Caco-2 (cell line): Measurements from ENCODE around the gene CACNA2D1. TPM values are rescaled to one million over a fixed set of nuclear protein-coding genes. Genes with fewer than 3 reads are reported as not detected.
A peak's percentile ranks its signal among the peaks of the same experiment; 100 is the strongest.

Experiments
- BruUV-seq: library from RNA; stranded (reverse); fragments of 400-500 nt; replicated peaks from 2 replicates; lab custom pipeline; 2021; lab: Mats Ljungman, UMichigan
- CTCF ChIA-PET: fragments of 300-600 bp; sonication (Branson Sonifier 250); formaldehyde crosslinking; loops from one replicate; lab custom pipeline; 2022; ENCODE audit warnings: antibody characterized with exemption; lab: Charles Lee
- POLR2A ChIA-PET: fragments of 300-600 bp; sonication (Branson Sonifier 250); formaldehyde crosslinking; loops from one replicate; lab custom pipeline; 2022; ENCODE audit warnings: antibody characterized with exemption; lab: Charles Lee
- DNase-seq, 2 experiments: peaks; one replicate each; pipeline versions ENCODE4 v3.0.0 to v3.0.0-alpha.2; 2020 to 2022
- H3K27me3 ChIP-seq: replicated peaks from 2 replicates; pipeline ENCODE4 v1.6.0; 2011; ENCODE audit warnings: low read length; ENCODE audit not compliant: control insufficient read depth, insufficient read depth
- H3K36me3 ChIP-seq: 2 replicates; pipeline ENCODE4 v1.5.1; 2011; ENCODE audit warnings: low read length; ENCODE audit not compliant: control insufficient read depth, insufficient read depth
- H3K4me1 ChIP-seq: fragments of 250-450 bp; sonication (Bioruptor Pico); 2 replicates; pipeline ENCODE4 v1.5.1; 2020; ENCODE audit warnings: mild to moderate bottlenecking
- H3K4me3 ChIP-seq: 2 replicates; pipeline ENCODE4 v1.5.1; 2011; ENCODE audit warnings: low read depth, mild to moderate bottlenecking, control low read depth, low read length
- H3K9me3 ChIP-seq: fragments of 250-450 bp; sonication (Bioruptor Pico); 2 replicates; pipeline ENCODE4 v1.5.1; 2020; ENCODE audit warnings: mild to moderate bottlenecking, moderate library complexity
- H3K27ac Mint-ChIP-seq: one replicate; pipeline ENCODE4 v1.8.0; 2022; ENCODE audit warnings: mixed read lengths; ENCODE audit not compliant: unreplicated experiment
- H3K27me3 Mint-ChIP-seq: one replicate; pipeline ENCODE4 v1.8.0; 2022; ENCODE audit warnings: mixed read lengths; ENCODE audit not compliant: insufficient read depth, unreplicated experiment
- H3K36me3 Mint-ChIP-seq: one replicate; pipeline ENCODE4 v1.8.0; 2022; ENCODE audit warnings: mild to moderate bottlenecking, mixed read lengths; ENCODE audit not compliant: insufficient read depth, unreplicated experiment
- H3K4me1 Mint-ChIP-seq: one replicate; pipeline ENCODE4 v1.8.0; 2022; ENCODE audit warnings: low read depth, mixed read lengths; ENCODE audit not compliant: unreplicated experiment
- H3K4me3 Mint-ChIP-seq: one replicate; pipeline ENCODE4 v1.8.0; 2022; ENCODE audit warnings: mild to moderate bottlenecking, moderate library complexity, mixed read lengths; ENCODE audit not compliant: unreplicated experiment
- H3K9me3 Mint-ChIP-seq: one replicate; pipeline ENCODE4 v1.8.0; 2022; ENCODE audit warnings: mixed read lengths; ENCODE audit not compliant: unreplicated experiment
- intact Hi-C: fragments of 100-400 bp; cut with micrococcal nuclease; formaldehyde crosslinking; loops from one replicate; pipeline ENCODE4 v1.10.0; 2022; ENCODE audit not compliant: unreplicated experiment
- total RNA-seq: library from RNA; stranded (reverse); gene quantifications from 2 replicates; pipeline ENCODE4 v1.2.3, GENCODE V29; 2022
- TF ChIP-seq, protein P1 (sequence below), 2 experiments: fragments of 200-600 bp in 1 of 2; IDR thresholded peaks; 1 replicate in 1 of 2; 2 replicates in 1 of 2; pipeline versions ENCODE4 v1.5.1 to v1.8.0; 2011 to 2022; ENCODE audit warnings: antibody characterized with exemption in 1 of 2, control low read depth in 1 of 2, inconsistent platforms in 1 of 2, low read depth in 1 of 2, low read length in 1 of 2, mild to moderate bottlenecking in 1 of 2, moderate library complexity in 1 of 2; ENCODE audit not compliant: insufficient read depth in 1 of 2, severe bottlenecking in 1 of 2, unreplicated experiment in 1 of 2

Gene CACNA2D1
- total RNA-seq, 1 experiment from 2014 or later = not detected

DNA sequence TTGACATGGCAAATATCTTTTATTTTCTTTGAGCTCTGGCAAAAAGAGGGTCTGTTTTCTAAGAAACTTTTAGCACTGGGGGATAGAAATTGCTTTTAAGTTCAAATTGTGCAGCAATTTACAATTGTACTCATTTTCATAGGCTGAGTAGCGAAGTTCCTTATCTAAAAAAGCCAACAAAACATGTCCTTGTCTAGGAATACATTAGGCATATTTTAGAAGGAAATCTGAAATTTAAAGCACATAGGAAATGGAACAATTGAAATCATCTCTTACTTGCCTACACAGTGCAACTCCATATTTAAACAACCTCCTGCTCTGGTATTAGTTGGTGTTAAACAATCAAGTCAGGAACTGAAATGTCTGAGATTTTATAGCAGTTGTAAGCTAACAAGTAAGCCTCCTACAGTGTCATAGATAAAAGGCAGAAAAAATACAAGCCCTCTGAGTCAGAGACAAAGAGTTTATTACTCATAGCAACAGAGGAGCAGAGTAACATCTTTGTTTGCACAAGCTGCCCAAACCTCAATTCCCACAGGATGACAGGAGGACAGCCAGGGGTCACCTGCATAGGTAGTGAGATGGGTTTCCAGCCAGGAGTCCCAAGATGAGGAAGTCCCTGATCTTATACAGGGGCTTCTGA, 393.6 kb downstream of the CACNA2D1 start:
- ChIA-PET POLR2A (no interaction called here), CTCF (interaction anchor here (0.6 kb wide), 1 partner anchor 14 kb away, joined by 3 read pairs; no protein-coding TSS in a partner anchor)
- BruUV-seq = no TSS peak
- Histone ChIP-seq H3K9me3 (no peaks in the 10 kb centered on the region), H3K27me3 (no peaks in the 10 kb centered on the region), H3K36me3 (no peaks in the 10 kb centered on the region), H3K4me1 (peaks cover 14% of the 10 kb centered on the region), H3K4me3 (no peak overlapping the region)
- peak; percentile 16 to 34 for DNase-seq
- Mint-ChIP-seq H3K4me3 (no peak overlapping the region), H3K36me3 (no peaks in the 10 kb centered on the region), H3K4me1 (peaks cover 13% of the 10 kb centered on the region), H3K9me3 (no peaks in the 10 kb centered on the region), H3K27ac (no peak overlapping the region), H3K27me3 (no peaks in the 10 kb centered on the region)
- TF ChIP-seq, protein P1, sequence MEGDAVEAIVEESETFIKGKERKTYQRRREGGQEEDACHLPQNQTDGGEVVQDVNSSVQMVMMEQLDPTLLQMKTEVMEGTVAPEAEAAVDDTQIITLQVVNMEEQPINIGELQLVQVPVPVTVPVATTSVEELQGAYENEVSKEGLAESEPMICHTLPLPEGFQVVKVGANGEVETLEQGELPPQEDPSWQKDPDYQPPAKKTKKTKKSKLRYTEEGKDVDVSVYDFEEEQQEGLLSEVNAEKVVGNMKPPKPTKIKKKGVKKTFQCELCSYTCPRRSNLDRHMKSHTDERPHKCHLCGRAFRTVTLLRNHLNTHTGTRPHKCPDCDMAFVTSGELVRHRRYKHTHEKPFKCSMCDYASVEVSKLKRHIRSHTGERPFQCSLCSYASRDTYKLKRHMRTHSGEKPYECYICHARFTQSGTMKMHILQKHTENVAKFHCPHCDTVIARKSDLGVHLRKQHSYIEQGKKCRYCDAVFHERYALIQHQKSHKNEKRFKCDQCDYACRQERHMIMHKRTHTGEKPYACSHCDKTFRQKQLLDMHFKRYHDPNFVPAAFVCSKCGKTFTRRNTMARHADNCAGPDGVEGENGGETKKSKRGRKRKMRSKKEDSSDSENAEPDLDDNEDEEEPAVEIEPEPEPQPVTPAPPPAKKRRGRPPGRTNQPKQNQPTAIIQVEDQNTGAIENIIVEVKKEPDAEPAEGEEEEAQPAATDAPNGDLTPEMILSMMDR (IDR thresholded peaks at IDR 0.05; ENCODE audit: insufficient read depth in 1 of 2, low read depth in 1 of 2, low read length in 1 of 2, severe bottlenecking in 1 of 2, unreplicated experiment in 1 of 2) = no peak
- intact Hi-C loops = loop anchor here (5.0 to 10.0 kb wide), 2 partner anchors 115 to 182 kb away; no protein-coding TSS in a partner anchor

DNA sequence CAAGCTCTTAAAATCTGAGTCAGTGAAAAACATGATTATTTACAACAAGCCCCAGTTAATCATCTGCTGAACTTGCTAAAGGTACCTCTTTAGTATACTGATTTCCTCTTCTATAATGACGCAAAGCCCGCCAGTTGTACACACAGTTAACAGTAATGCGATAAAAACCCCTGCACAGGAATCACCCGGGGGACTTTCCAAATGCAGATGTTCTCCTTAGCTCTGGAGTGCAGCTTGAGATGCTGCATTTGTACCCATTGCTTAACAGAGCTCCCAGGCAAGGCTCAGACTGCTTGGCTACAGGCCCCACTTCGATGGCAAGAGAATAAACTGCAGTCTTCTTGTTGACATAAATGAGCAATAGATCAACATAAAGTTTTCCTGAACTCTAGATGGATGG, 394.1 kb downstream of the CACNA2D1 start:
- intact Hi-C loops = loop anchor here (5.0 to 10.0 kb wide), 2 partner anchors 115 to 183 kb away; no protein-coding TSS in a partner anchor
- Histone ChIP-seq H3K27me3 (no peaks in the 10 kb centered on the region), H3K4me1 (peaks cover 14% of the 10 kb centered on the region), H3K9me3 (no peaks in the 10 kb centered on the region), H3K36me3 (no peaks in the 10 kb centered on the region), H3K4me3 (no peak overlapping the region)
- no peak for DNase-seq
- Mint-ChIP-seq H3K36me3 (no peaks in the 10 kb centered on the region), H3K27ac (no peak overlapping the region), H3K27me3 (no peaks in the 10 kb centered on the region), H3K4me1 (peaks cover 13% of the 10 kb centered on the region), H3K9me3 (no peaks in the 10 kb centered on the region), H3K4me3 (no peak overlapping the region)
- TF ChIP-seq, protein P1 (IDR thresholded peaks at IDR 0.05; ENCODE audit: insufficient read depth in 1 of 2, low read depth in 1 of 2, low read length in 1 of 2, severe bottlenecking in 1 of 2, unreplicated experiment in 1 of 2) = no peak
- ChIA-PET POLR2A (no interaction called here), CTCF (no interaction called here)
- no TSS peak for BruUV-seq

DNA sequence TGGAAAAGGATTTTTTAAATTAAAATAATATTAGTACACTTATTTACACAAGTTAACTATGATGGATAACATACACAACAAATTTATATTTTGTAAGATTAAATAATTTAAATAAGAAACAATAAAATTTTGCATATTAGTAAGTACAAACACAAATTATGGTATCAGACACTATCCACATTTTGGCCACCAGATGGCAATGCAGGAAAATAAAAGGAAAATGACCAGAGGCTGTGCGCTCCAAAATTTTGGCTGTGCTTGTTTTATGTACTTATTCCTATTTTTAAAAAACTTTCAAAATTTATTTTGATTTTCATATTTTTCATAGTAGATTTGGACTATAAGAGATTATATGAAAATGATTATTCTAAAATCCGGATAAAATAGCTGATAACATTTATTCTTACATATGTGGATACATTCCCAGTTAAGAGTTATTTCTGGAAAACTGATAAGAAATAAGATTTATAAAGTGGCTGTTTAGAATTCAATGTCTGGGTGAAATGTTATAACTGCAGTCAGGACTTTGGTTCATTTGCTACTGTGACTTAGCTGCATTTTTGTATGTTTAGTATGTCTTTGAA, 399.0 kb downstream of the CACNA2D1 start:
- CTCF ChIA-PET = no interaction called here

More for the DNA sequence above, 399.0 kb downstream of the CACNA2D1 start:
- H3K4me3 ChIP-seq = no peak overlapping the region
- H3K27me3 Mint-ChIP-seq = peaks cover 9% of the 10 kb centered on the region
- TF ChIP-seq, protein P1 (IDR thresholded peaks at IDR 0.05; ENCODE audit: insufficient read depth in 1 of 2, low read depth in 1 of 2, low read length in 1 of 2, severe bottlenecking in 1 of 2, unreplicated experiment in 1 of 2) = peak; percentile 45 to 74
- peak in 1 of 2 experiments; percentile 42 for DNase-seq
- no peaks in the 10 kb centered on the region for H3K9me3 ChIP-seq
- H3K4me1 Mint-ChIP-seq = peaks cover 6% of the 10 kb centered on the region
- BruUV-seq = no TSS peak
- H3K27me3 ChIP-seq = no peaks in the 10 kb centered on the region
- no peak overlapping the region for H3K27ac Mint-ChIP-seq
- POLR2A ChIA-PET = no interaction called here
- no peaks in the 10 kb centered on the region for H3K9me3 Mint-ChIP-seq
- H3K36me3 ChIP-seq = no peaks in the 10 kb centered on the region
- intact Hi-C loops = loop anchor here (1.0 to 10.0 kb wide), 6 partner anchors 120 to 685 kb away; no protein-coding TSS in a partner anchor
- peaks cover 4% of the 10 kb centered on the region for H3K4me1 ChIP-seq
- H3K4me3 Mint-ChIP-seq = no peak overlapping the region
- no peaks in the 10 kb centered on the region for H3K36me3 Mint-ChIP-seq
